K562 (cell line): Measurements from ENCODE around the gene NGRN. TPM values are rescaled to one million over a fixed set of nuclear protein-coding genes. Genes with fewer than 3 reads are reported as not detected.
A peak's percentile ranks its signal among the peaks of the same experiment; 100 is the strongest.

Source experiments
- ATAC-seq: fragments of 200-7000 bp; cut with Tn5 transposase; 3 replicates; pipeline ENCODE4 v1.9.1; 2020; ENCODE audit warnings: moderate library complexity
- BruUV-seq: library from RNA; stranded (reverse); fragments of 400-500 nt; replicated peaks from 2 replicates; lab custom pipeline; 2021; lab: Mats Ljungman, UMichigan
- CTCF ChIA-PET: fragments of 300-600 bp; formaldehyde crosslinking; extraction: SDS; loops from one replicate; lab custom pipeline; 2021; ENCODE audit warnings: low intra/inter-chr PET ratio; lab: Yijun Ruan, JAX
- POLR2A ChIA-PET: fragments of 300-600, 350-650 bp; sonication (Branson Sonifier 250); formaldehyde crosslinking; extraction: SDS; loops from one replicate; lab custom pipeline; 2021; ENCODE audit warnings: antibody characterized with exemption, inconsistent platforms; lab: Yijun Ruan, JAX
- DNase-seq, 4 experiments: peaks; one replicate each; pipeline versions ENCODE4 v3.0.0 to v3.0.0-alpha.2; 2011 to 2018; ENCODE audit warnings: low spot score in 3 of 4, mixed read lengths in 3 of 4; ENCODE audit errors: extremely low read depth in 1 of 4
- FAIRE-seq: peaks from 2 replicates; lab custom pipeline; 2011; peaks lifted over from hg19 to GRCh38; lab: Jason Lieb, UNC
- H2AFZ ChIP-seq: 2 replicates; pipeline ENCODE4 v1.6.0; 2011; ENCODE audit warnings: low read depth, low read length, control low read depth, inconsistent platforms
- H3K27ac ChIP-seq: fragments of 200-600 bp; 3 replicates; pipeline ENCODE4 v1.8.0; 2011; ENCODE audit warnings: low read depth, mild to moderate bottlenecking, control low read depth, inconsistent platforms, low read length, moderate library complexity, mixed read lengths; ENCODE audit errors: extremely low read depth
- H3K27me3 ChIP-seq, 2 experiments: fragments of 300-600 bp in 1 of 2; 2 replicates in 1 of 2; 3 replicates in 1 of 2; pipeline versions ENCODE4 v1.6.0 to v1.8.0; 2011; ENCODE audit warnings: inconsistent platforms in 2 of 2, low read length in 2 of 2, mild to moderate bottlenecking in 1 of 2, mixed read lengths in 1 of 2, moderate library complexity in 1 of 2; ENCODE audit not compliant: control insufficient read depth in 2 of 2, insufficient read depth in 2 of 2
- H3K36me3 ChIP-seq: fragments of 300-600 bp; 3 replicates; pipeline ENCODE4 v1.8.0; 2011; ENCODE audit warnings: mild to moderate bottlenecking, low read length, inconsistent platforms; ENCODE audit not compliant: control insufficient read depth, insufficient read depth
- H3K4me1 ChIP-seq, 2 experiments: fragments of 200-600 bp in 1 of 2; replicated peaks in 1 of 2; 2 replicates in 1 of 2; 3 replicates in 1 of 2; pipeline versions ENCODE4 v1.5.1 to v1.8.0; 2011; ENCODE audit warnings: inconsistent platforms in 2 of 2, low read length in 2 of 2, mild to moderate bottlenecking in 1 of 2, mixed read lengths in 1 of 2, moderate library complexity in 1 of 2; ENCODE audit not compliant: control insufficient read depth in 2 of 2, insufficient read depth in 2 of 2
- H3K4me2 ChIP-seq: 2 replicates; pipeline ENCODE4 v1.6.1; 2011; ENCODE audit warnings: low read length, control low read depth, inconsistent platforms, mixed read lengths; ENCODE audit not compliant: insufficient read depth
- H3K4me3 ChIP-seq: fragments of 200-600 bp; sonication (generic), shearing (Covaris generic); 2 replicates; pipeline ENCODE4 v1.5.1; 2016; ENCODE audit warnings: control low read depth, inconsistent platforms
- H3K79me2 ChIP-seq: fragments of 200-600 bp; 3 replicates; pipeline ENCODE4 v1.8.0; 2011; ENCODE audit warnings: low read length, inconsistent platforms; ENCODE audit not compliant: control insufficient read depth, insufficient read depth
- H3K9ac ChIP-seq, 2 experiments: 2 replicates each; pipeline versions ENCODE4 v1.6.0 to v1.6.1; 2011; ENCODE audit warnings: low read depth in 2 of 2, low read length in 2 of 2, control low read depth in 1 of 2, inconsistent platforms in 1 of 2, mild to moderate bottlenecking in 1 of 2, mixed read lengths in 1 of 2; ENCODE audit not compliant: insufficient read depth in 1 of 2
- H3K9me1 ChIP-seq: one replicate; pipeline ENCODE4 v1.6.0; 2011; ENCODE audit warnings: inconsistent platforms, mild to moderate bottlenecking, low read length, moderate library complexity; ENCODE audit not compliant: control insufficient read depth, insufficient read depth
- H3K9me3 ChIP-seq: replicated peaks from 2 replicates; pipeline ENCODE4 v1.5.1; 2011; ENCODE audit warnings: low read depth, low read length, inconsistent platforms; ENCODE audit not compliant: control insufficient read depth, insufficient read depth
- H4K20me1 ChIP-seq: replicated peaks from 2 replicates; pipeline ENCODE4 v1.6.1; 2011; ENCODE audit warnings: low read length, inconsistent platforms, mixed read lengths; ENCODE audit not compliant: control insufficient read depth, insufficient read depth
- ARID4B ChIP-seq: sonication (generic); formaldehyde crosslinking; IDR thresholded peaks from 2 replicates; pipeline ENCODE4 v1.8.0; 2022; ENCODE audit warnings: mild to moderate bottlenecking, missing genetic modification reagents
- E2F6 ChIP-seq, 2 experiments: IDR thresholded peaks; 2 replicates each; pipeline ENCODE4 v1.6.1; 2011; ENCODE audit warnings: borderline replicate concordance in 1 of 2, control low read depth in 1 of 2, low read depth in 1 of 2, low read length in 1 of 2, mild to moderate bottlenecking in 1 of 2, mixed read lengths in 1 of 2, moderate library complexity in 1 of 2; ENCODE audit not compliant: insufficient read depth in 1 of 2, insufficient read length in 1 of 2, poor library complexity in 1 of 2, severe bottlenecking in 1 of 2; ENCODE audit errors: extremely low read depth in 1 of 2
- EWSR1 ChIP-seq: fragments of 450-650 bp; IDR thresholded peaks from 2 replicates; pipeline ENCODE4 v1.6.1; 2018; ENCODE audit warnings: borderline replicate concordance, mild to moderate bottlenecking, low read depth, moderate library complexity; ENCODE audit not compliant: partially characterized antibody
- GTF2A2 ChIP-seq: IDR thresholded peaks from 2 replicates; pipeline ENCODE4 v1.6.1; 2016; ENCODE audit warnings: mild to moderate bottlenecking, missing genetic modification characterization, missing compliant biosample characterization
- HLTF ChIP-seq: fragments of 450-650 bp; IDR thresholded peaks from 2 replicates; pipeline ENCODE4 v1.6.1; 2016
- HMBOX1 ChIP-seq: sonication (generic); IDR thresholded peaks from 2 replicates; pipeline ENCODE4 v1.6.1; 2016
- MAZ ChIP-seq, 2 experiments: fragments of 450-650 bp in 1 of 2; sonication (generic) in 1 of 2; formaldehyde crosslinking; IDR thresholded peaks in 1 of 2; conservative IDR thresholded peaks in 1 of 2; 2 replicates each; pipeline versions ENCODE4 v1.4.0 to v1.5.0; 2020; ENCODE audit warnings: mild to moderate bottlenecking in 1 of 2, missing genetic modification reagents in 1 of 2
- NFE2 ChIP-seq: IDR thresholded peaks from 2 replicates; pipeline ENCODE4 v1.6.1; 2014; ENCODE audit warnings: antibody characterized with exemption, low read depth
- SP1 ChIP-seq: sonication (generic); formaldehyde crosslinking; IDR thresholded peaks from 2 replicates; pipeline ENCODE4 v1.8.1; 2022; ENCODE audit warnings: mild to moderate bottlenecking, missing genetic modification reagents
- STAG1 ChIP-seq: sonication (generic); formaldehyde crosslinking; IDR thresholded peaks from 2 replicates; pipeline ENCODE4 v1.5.0; 2020; ENCODE audit warnings: missing genetic modification reagents, borderline replicate concordance
- TEAD1 ChIP-seq, 2 experiments: fragments of 450-650 bp in 1 of 2; sonication (generic) in 1 of 2; formaldehyde crosslinking; IDR thresholded peaks; 2 replicates each; pipeline versions ENCODE4 v1.4.0 to v1.8.0; 2020 to 2022; ENCODE audit warnings: mild to moderate bottlenecking in 2 of 2, missing genetic modification reagents in 1 of 2
- ZC3H11A ChIP-seq: IDR thresholded peaks from 2 replicates; pipeline ENCODE4 v1.6.1; 2012; ENCODE audit warnings: low read depth, low read length, improper control_type of control experiment
- WGBS: fragments of 100-300 bp; shearing (Covaris generic); methylation state at CpG from one replicate; pipeline ENCODE4 v1.1.6; 2016; ENCODE audit warnings: low coverage, mixed read lengths; ENCODE audit not compliant: insufficient coverage; ENCODE audit errors: missing lambda C conversion rate; 5-methylcytosine and 5-hydroxymethylcytosine counted together
- in situ Hi-C: fragments of 300-500 bp; cut with MboI; formaldehyde crosslinking; loops from 4 replicates; pipeline ENCODE4 v1.15.0; 2018; ENCODE audit warnings: inconsistent platforms, mixed read lengths
- intact Hi-C: fragments of 100-400 bp; cut with micrococcal nuclease; formaldehyde crosslinking; loops from 2 replicates; pipeline ENCODE4 v1.14.2; 2022
- polyA plus RNA-seq, 8 experiments: library from polyadenylated mRNA; depleted of rRNA in 4 of 8; stranded (reverse) in 5 of 8; unstranded in 3 of 8; fragments of >200 nt; fragmentation: Nextera tagmentation in 2 of 8; fragmentation: Illumina TruSeq in 1 of 8; extraction: Ambion mirVana in 2 of 8; extraction: Trizol in 1 of 8; gene quantifications; 2 replicates each; pipeline versions ENCODE4 v1.2.1 to v1.2.3, GENCODE V29; 2011 to 2014; ENCODE audit warnings: inconsistent platforms in 1 of 8, missing spikeins in 1 of 8
- total RNA-seq, 7 experiments: library from RNA; depleted of rRNA in 6 of 7; stranded (reverse); fragments of >200 nt in 6 of 7; fragmentation: Illumina TruSeq in 2 of 7; extraction: Trizol in 2 of 7; gene quantifications; 2 replicates each; pipeline versions ENCODE4 v1.2.1 to v1.2.3, GENCODE V29; 2011 to 2021; ENCODE audit warnings: low replicate concordance in 1 of 7

Gene NGRN
- total and polyA plus RNA-seq, 9 of the 15 experiments (the other 6 are each of a cell fraction or from before 2014, with no cell fraction given), result 14.0 to 73.4 (median 60.0) TPM

- WGBS, result 7% methylated on average over 17 of the region's 17 CpGs
- no TSS peak for BruUV-seq
- Histone ChIP-seq H3K36me3 (no peaks in the 10 kb centered on the region), H3K27me3 (no peaks in the 10 kb centered on the region), H4K20me1 (no peaks in the 10 kb centered on the region), H3K9me3 (no peaks in the 10 kb centered on the region), H2AFZ (peak overlapping the region; percentile 91), H3K27ac (peak overlapping the region; percentile 21; the same call in 2 of the 3 replicates), H3K79me2 (no peaks in the 10 kb centered on the region), H3K9ac (peak overlapping the region; percentile 55 to 81; a peak in 3 of 4 replicates), H3K4me3 (no peak overlapping the region), H3K4me1 (peaks cover 3 to 4% of the 10 kb centered on the region in 2 experiments; a peak in 2 of 5 replicates), H3K4me2 (peak overlapping the region; percentile 47; the same call in 1 of the 2 replicates), H3K9me1 (no peaks in the 10 kb centered on the region)
- DNase-seq, result peak; percentile 85 to 92 (median 86)
- CTCF ChIA-PET, result interaction anchor here (0.6 to 4.8 kb wide), 9 partner anchors 17 to 905 kb away, joined by 3 to 64 read pairs (median 3); no protein-coding TSS in a partner anchor
- POLR2A ChIA-PET, result interaction anchor here (0.6 to 1.3 kb wide), 6 partner anchors 9 to 565 kb away, joined by 3 to 6 read pairs (median 4); no protein-coding TSS in a partner anchor
- ATAC-seq, result peak; percentile 100
- intact Hi-C loops, result loop anchor here (1.0 to 10.0 kb wide), 5 partner anchors 26 to 565 kb away; partner anchors contain the start of gene FES
- peak; percentile 94 for FAIRE-seq
- in situ Hi-C loops, result loop anchor here (10.0 to 25.0 kb wide), 2 partner anchors 285 to 917 kb away; no protein-coding TSS in a partner anchor
- TF ChIP-seq TEAD1 (CRISPR knock-in tag; IDR thresholded peaks at IDR 0.05), result 0 out of 4 replicates have a peak, but pooled peaks of 1 of the 2 experiments have one; percentile 65
- peak; percentile 98 for TF ChIP-seq STAG1
- TF ChIP-seq MAZ (CRISPR knock-in tag; conservative IDR thresholded peaks at IDR 0.05 in 1 of 2, IDR thresholded peaks at IDR 0.05 in 1 of 2), result peak in 1 of 2 experiments; percentile 64; a peak in 3 of 4 replicates
- TF ChIP-seq EWSR1, result no peak
- TF ChIP-seq NFE2, result no peak
- TF ChIP-seq GTF2A2, result no peak
- peak in 1 of 2 experiments; percentile 27 for TF ChIP-seq E2F6 (IDR thresholded peaks at IDR 0.05; ENCODE audit: borderline replicate concordance in 1 of 2, extremely low read depth in 1 of 2, insufficient read depth in 1 of 2, insufficient read length in 1 of 2, low read depth in 1 of 2, low read length in 1 of 2, poor library complexity in 1 of 2, severe bottlenecking in 1 of 2)
- no peak for TF ChIP-seq HLTF
- TF ChIP-seq SP1, result peak; percentile 63; the same call in 1 of the 2 replicates
- peak; percentile 40; the same call in 1 of the 2 replicates for TF ChIP-seq HMBOX1
- TF ChIP-seq ZC3H11A, result 0 out of 2 replicates have a peak, but pooled peaks have one; percentile 44
- peak; percentile 54; the same call in 1 of the 2 replicates for TF ChIP-seq ARID4B (CRISPR knock-in tag)
Measured at GRCh38 chr15:90320062-90320884, 54.8 kb downstream of the NGRN start.
